HCT116 (cell line): Measurements from ENCODE around the gene ATP1A4. TPM values are rescaled to one million over a fixed set of nuclear protein-coding genes. Genes with fewer than 3 reads are reported as not detected.

ENCODE experiments used
- ATAC-seq: fragments of 200-7000 bp; cut with Tn5 transposase; 2 replicates; pipeline ENCODE4 v1.9.1; 2020; ENCODE audit warnings: mild to moderate bottlenecking, moderate library complexity
- BruUV-seq: library from RNA; stranded (reverse); fragments of 400-500 nt; replicated peaks from 2 replicates; lab custom pipeline; 2021; lab: Mats Ljungman, UMichigan
- CTCF ChIA-PET: fragments of 300-600 bp; sonication (Branson Sonifier 250); formaldehyde crosslinking; loops from one replicate; lab custom pipeline; 2021; ENCODE audit warnings: antibody characterized with exemption; lab: Charles Lee
- POLR2A ChIA-PET: fragments of 300-600, 350-600 bp; sonication (Branson Sonifier 250); formaldehyde crosslinking; loops from one replicate; lab custom pipeline; 2021; ENCODE audit warnings: antibody characterized with exemption; lab: Charles Lee
- RAD21 ChIA-PET, 2 experiments: fragments of 300-600 bp; sonication (Branson Sonifier 250); formaldehyde crosslinking; loops; one replicate each; lab custom pipeline; 2023; ENCODE audit warnings: low total read pairs in 2 of 2; ENCODE audit not compliant: uncharacterized antibody in 2 of 2, unreplicated experiment in 2 of 2, low non-redundant PET in 1 of 2; lab: Charles Lee
- DNase-seq: peaks from one replicate; pipeline ENCODE4 v3.0.0-alpha.2; 2010; ENCODE audit warnings: low read depth, low spot score
- H2AFZ ChIP-seq: fragments of 200-600 bp; shearing (Covaris generic), sonication (generic); 2 replicates; pipeline ENCODE4 v1.6.1; 2017; ENCODE audit warnings: low read depth, mixed run types, mixed read lengths, antibody characterized with exemption, low read length; ENCODE audit not compliant: poor library complexity, severe bottlenecking
- H3K27ac ChIP-seq: 2 replicates; pipeline ENCODE4 v1.5.1; 2012; ENCODE audit warnings: low read depth, low read length
- H3K27me3 ChIP-seq: fragments of 200-600 bp; sonication (generic); 2 replicates; pipeline ENCODE4 v1.6.1; 2016; ENCODE audit warnings: mixed run types, low read length, mixed read lengths; ENCODE audit not compliant: insufficient read depth
- H3K36me3 ChIP-seq, 2 experiments: fragments of 200-500 bp in 1 of 2; fragments of 200-600 bp in 1 of 2; sonication (Bioruptor generic) in 1 of 2; sonication (generic) in 1 of 2; 2 replicates each; pipeline versions ENCODE4 v1.5.1 to v1.6.1; 2014 to 2016; ENCODE audit warnings: low read length in 2 of 2, inconsistent platforms in 1 of 2, mixed read lengths in 1 of 2, mixed run types in 1 of 2; ENCODE audit not compliant: insufficient read depth in 2 of 2, control insufficient read depth in 1 of 2
- H3K4me1 ChIP-seq, 2 experiments: fragments of 200-600 bp in 1 of 2; sonication (generic) in 1 of 2; 2 replicates each; pipeline versions ENCODE4 v1.5.1 to v1.6.1; 2012 to 2017; ENCODE audit warnings: low read length in 2 of 2, inconsistent platforms in 1 of 2, mild to moderate bottlenecking in 1 of 2, mixed read lengths in 1 of 2, mixed run types in 1 of 2, moderate library complexity in 1 of 2; ENCODE audit not compliant: insufficient read depth in 2 of 2, control insufficient read depth in 1 of 2
- H3K4me2 ChIP-seq: fragments of 200-600 bp; sonication (generic); 2 replicates; pipeline ENCODE4 v1.6.1; 2017; ENCODE audit warnings: mixed run types, low read length, mixed read lengths
- H3K4me3 ChIP-seq, 2 experiments: fragments of 200-600 bp in 1 of 2; sonication (generic) in 1 of 2; replicated peaks in 1 of 2; 2 replicates each; pipeline ENCODE4 v1.5.1; 2011 to 2016; ENCODE audit warnings: low read length in 2 of 2, control low read depth in 1 of 2, low read depth in 1 of 2, mild to moderate bottlenecking in 1 of 2, mixed read lengths in 1 of 2, mixed run types in 1 of 2
- H3K79me2 ChIP-seq: fragments of 200-600 bp; sonication (generic); 2 replicates; pipeline ENCODE4 v1.6.1; 2017; ENCODE audit warnings: mild to moderate bottlenecking, mixed run types, low read length, moderate library complexity, mixed read lengths; ENCODE audit not compliant: insufficient read depth
- H3K9ac ChIP-seq: fragments of 200-600 bp; sonication (generic); 2 replicates; pipeline ENCODE4 v1.6.1; 2016; ENCODE audit warnings: low read length, mixed read lengths
- H3K9me2 ChIP-seq: fragments of 200-600 bp; sonication (generic), shearing (Covaris generic); 2 replicates; pipeline ENCODE4 v1.6.1; 2017; ENCODE audit warnings: mixed run types, mild to moderate bottlenecking, moderate library complexity; ENCODE audit not compliant: insufficient read depth
- H3K9me3 ChIP-seq, 2 experiments: fragments of 200-500 bp in 1 of 2; fragments of 200-600 bp in 1 of 2; sonication (Bioruptor generic) in 1 of 2; sonication (generic) in 1 of 2; 2 replicates each; pipeline ENCODE4 v1.6.1; 2014 to 2017; ENCODE audit warnings: low read length in 2 of 2, mixed read lengths in 2 of 2, inconsistent platforms in 1 of 2, low read depth in 1 of 2, mild to moderate bottlenecking in 1 of 2, mixed run types in 1 of 2, moderate library complexity in 1 of 2; ENCODE audit not compliant: control insufficient read depth in 1 of 2, insufficient read depth in 1 of 2
- H4K20me1 ChIP-seq: fragments of 200-600 bp; sonication (generic), shearing (Covaris generic); 2 replicates; pipeline ENCODE4 v1.6.1; 2017; ENCODE audit warnings: mixed run types, mild to moderate bottlenecking, moderate library complexity; ENCODE audit not compliant: insufficient read depth
- ATF3 ChIP-seq: IDR thresholded peaks from 2 replicates; pipeline ENCODE4 v1.6.1; 2012
- CEBPB ChIP-seq: IDR thresholded peaks from 2 replicates; pipeline ENCODE4 v1.6.1; 2012; ENCODE audit warnings: low read depth
- CTCF ChIP-seq, 3 experiments: fragments of 200-600 bp in 1 of 3; sonication (generic) in 1 of 3; IDR thresholded peaks in 2 of 3; conservative IDR thresholded peaks in 1 of 3; 2 replicates each; pipeline ENCODE4 v1.5.1; 2012 to 2017; ENCODE audit warnings: low read depth in 2 of 3, low read length in 2 of 3, antibody characterized with exemption in 1 of 3, borderline replicate concordance in 1 of 3, control low read depth in 1 of 3, mild to moderate bottlenecking in 1 of 3, mixed read lengths in 1 of 3, mixed run types in 1 of 3, moderate library complexity in 1 of 3; ENCODE audit not compliant: insufficient read depth in 1 of 3
- EGR1 ChIP-seq: IDR thresholded peaks from 2 replicates; pipeline ENCODE4 v1.6.1; 2012; ENCODE audit warnings: low read depth
- EZH2phosphoT487 ChIP-seq: fragments of 200-600 bp; IDR thresholded peaks from 2 replicates; pipeline ENCODE4 v1.6.1; 2018; ENCODE audit warnings: antibody characterized with exemption, borderline replicate concordance
- FOSL1 ChIP-seq: IDR thresholded peaks from 2 replicates; pipeline ENCODE4 v1.6.1; 2012; ENCODE audit warnings: low read depth
- JUND ChIP-seq: IDR thresholded peaks from 2 replicates; pipeline ENCODE4 v1.6.1; 2012
- MAX ChIP-seq: IDR thresholded peaks from 2 replicates; pipeline ENCODE4 v1.6.1; 2012
- POLR2A ChIP-seq: IDR thresholded peaks from 2 replicates; pipeline ENCODE4 v1.7.0; 2011; ENCODE audit warnings: borderline replicate concordance; ENCODE audit not compliant: insufficient read depth, insufficient read length; ENCODE audit errors: extremely low read depth
- POLR2AphosphoS5 ChIP-seq: IDR thresholded peaks from 2 replicates; pipeline ENCODE4 v1.6.1; 2011; ENCODE audit warnings: mild to moderate bottlenecking, low read depth, low read length, moderate library complexity
- RAD21 ChIP-seq: IDR thresholded peaks from 2 replicates; pipeline ENCODE4 v1.6.1; 2012; ENCODE audit warnings: low read depth, mild to moderate bottlenecking
- SIN3A ChIP-seq: IDR thresholded peaks from 2 replicates; pipeline ENCODE4 v1.6.1; 2012; ENCODE audit warnings: low read depth
- SP1 ChIP-seq: IDR thresholded peaks from 2 replicates; pipeline ENCODE4 v1.6.1; 2012; ENCODE audit warnings: low read depth
- SRF ChIP-seq: IDR thresholded peaks from 2 replicates; pipeline ENCODE4 v1.6.1; 2012; ENCODE audit warnings: low read depth
- TCF7L2 ChIP-seq: IDR thresholded peaks from 2 replicates; pipeline ENCODE4 v1.7.0; 2011; ENCODE audit warnings: borderline replicate concordance, inconsistent platforms; ENCODE audit not compliant: insufficient read depth, insufficient read length; ENCODE audit errors: extremely low read depth
- YY1 ChIP-seq: IDR thresholded peaks from 2 replicates; pipeline ENCODE4 v1.6.1; 2011; ENCODE audit warnings: low read length, low read depth, moderate library complexity, mild to moderate bottlenecking; ENCODE audit not compliant: insufficient replicate concordance; ENCODE audit errors: extremely low read depth
- ZFX ChIP-seq: fragments of 450-650 bp; IDR thresholded peaks from 2 replicates; pipeline ENCODE4 v1.6.1; 2017
- ZNF274 ChIP-seq: fragments of 200-500 bp; sonication (Bioruptor generic); IDR thresholded peaks from 2 replicates; pipeline ENCODE4 v1.6.1; 2014; ENCODE audit warnings: mild to moderate bottlenecking, low read depth, low read length, inconsistent platforms
- intact Hi-C: fragments of 100-400 bp; cut with micrococcal nuclease; formaldehyde crosslinking; loops from 2 replicates; pipeline ENCODE4 v1.10.0; 2022
- total RNA-seq: library from RNA; stranded (reverse); gene quantifications from one replicate; pipeline ENCODE4 v1.2.1, GENCODE V29; 2021; ENCODE audit not compliant: unreplicated experiment

Gene ATP1A4
- total RNA-seq, 1 experiment from 2014 or later: not detected

GRCh38 chr1:160188341-160188740 is 36.9 kb downstream of the ATP1A4 start:
- ChIA-PET CTCF (no interaction called here), POLR2A (no interaction called here), RAD21 (no interaction called here)
- no peaks in the 10 kb centered on the region for H4K20me1 ChIP-seq
- H3K4me1 ChIP-seq: peaks cover 2 to 3% of the 10 kb centered on the region in 2 experiments; a peak in 2 of 4 replicates
- H3K27me3 ChIP-seq: no peaks in the 10 kb centered on the region
- H3K9me2 ChIP-seq: no peaks in the 10 kb centered on the region
- no peak for DNase-seq
- no peak overlapping the region for H3K4me3 ChIP-seq
- intact Hi-C loops: no loop called here
- no peak overlapping the region for H3K9ac ChIP-seq
- H3K9me3 ChIP-seq: no peaks in the 10 kb centered on the region
- H3K79me2 ChIP-seq: no peaks in the 10 kb centered on the region
- no peak for ATAC-seq
- no peak overlapping the region for H2AFZ ChIP-seq
- H3K27ac ChIP-seq: no peak overlapping the region
- no peaks in the 10 kb centered on the region for H3K36me3 ChIP-seq
- BruUV-seq: no TSS peak
- no peak for TF ChIP-seq FOSL1
- no peak for TF ChIP-seq CEBPB
- TF ChIP-seq SRF: no peak
- no peak for TF ChIP-seq EZH2phosphoT487
- no peak for TF ChIP-seq MAX
- TF ChIP-seq EGR1: no peak
- TF ChIP-seq ZNF274: no peak
- TF ChIP-seq CTCF (IDR thresholded peaks at IDR 0.05 in 2 of 3, conservative IDR thresholded peaks at IDR 0.05 in 1 of 3; ENCODE audit: borderline replicate concordance in 1 of 3, insufficient read depth in 1 of 3, low read depth in 2 of 3, low read length in 2 of 3): no peak
- TF ChIP-seq POLR2AphosphoS5: no peak
- TF ChIP-seq ZFX: no peak
- TF ChIP-seq RAD21: no peak
- no peak for TF ChIP-seq SIN3A
- no peak for TF ChIP-seq YY1
- no peak for TF ChIP-seq ATF3
- TF ChIP-seq SP1: no peak
- no peak for TF ChIP-seq JUND
- TF ChIP-seq TCF7L2: no peak
- no peak for TF ChIP-seq POLR2A
- no peak overlapping the region for H3K4me2 ChIP-seq
